Brain microvascular endothelial cell (primary cell): ENCODE data around the gene SURF2.

Experiments
- DNase-seq: peaks from one replicate; pipeline ENCODE4 v3.0.0-alpha.2; 2020
- H3K27ac ChIP-seq: fragments of 250-450 bp; sonication (Bioruptor Pico); 2 replicates; pipeline ENCODE4 v1.5.1; 2020; ENCODE audit warnings: mild to moderate bottlenecking, moderate library complexity
- H3K27me3 ChIP-seq: fragments of 250-450 bp; sonication (Bioruptor Pico); replicated peaks from 2 replicates; pipeline ENCODE4 v1.5.1; 2020; ENCODE audit warnings: mild to moderate bottlenecking
- H3K36me3 ChIP-seq: fragments of 250-450 bp; sonication (Bioruptor Pico); replicated peaks from 2 replicates; pipeline ENCODE4 v1.5.1; 2020; ENCODE audit warnings: mild to moderate bottlenecking
- H3K4me3 ChIP-seq: 2 replicates; pipeline ENCODE4 v1.5.1; 2011; ENCODE audit warnings: low read depth, mild to moderate bottlenecking, control low read depth, low read length, moderate library complexity
- in situ Hi-C: cut with HindIII; loops from 2 replicates; pipeline ENCODE4 v1.10.0; 2017; ENCODE audit warnings: low sequenced_read_pairs, low pct_ligation_motif_present
- TF ChIP-seq, protein P1 (sequence below): IDR thresholded peaks from 2 replicates; pipeline ENCODE4 v1.5.1; 2011; ENCODE audit warnings: low read depth, mild to moderate bottlenecking, moderate library complexity, low read length, control low read depth, inconsistent platforms; ENCODE audit errors: missing control alignments

SURF2 gene

GRCh38 chr9:133354766-133355165, 1.6 kb upstream of the SURF2 start:
- no peak overlapping the region for H3K4me3 ChIP-seq
- H3K27me3 ChIP-seq: no peaks in the 10 kb centered on the region
- peaks cover 39% of the 10 kb centered on the region for H3K36me3 ChIP-seq
- TF ChIP-seq, protein P1, sequence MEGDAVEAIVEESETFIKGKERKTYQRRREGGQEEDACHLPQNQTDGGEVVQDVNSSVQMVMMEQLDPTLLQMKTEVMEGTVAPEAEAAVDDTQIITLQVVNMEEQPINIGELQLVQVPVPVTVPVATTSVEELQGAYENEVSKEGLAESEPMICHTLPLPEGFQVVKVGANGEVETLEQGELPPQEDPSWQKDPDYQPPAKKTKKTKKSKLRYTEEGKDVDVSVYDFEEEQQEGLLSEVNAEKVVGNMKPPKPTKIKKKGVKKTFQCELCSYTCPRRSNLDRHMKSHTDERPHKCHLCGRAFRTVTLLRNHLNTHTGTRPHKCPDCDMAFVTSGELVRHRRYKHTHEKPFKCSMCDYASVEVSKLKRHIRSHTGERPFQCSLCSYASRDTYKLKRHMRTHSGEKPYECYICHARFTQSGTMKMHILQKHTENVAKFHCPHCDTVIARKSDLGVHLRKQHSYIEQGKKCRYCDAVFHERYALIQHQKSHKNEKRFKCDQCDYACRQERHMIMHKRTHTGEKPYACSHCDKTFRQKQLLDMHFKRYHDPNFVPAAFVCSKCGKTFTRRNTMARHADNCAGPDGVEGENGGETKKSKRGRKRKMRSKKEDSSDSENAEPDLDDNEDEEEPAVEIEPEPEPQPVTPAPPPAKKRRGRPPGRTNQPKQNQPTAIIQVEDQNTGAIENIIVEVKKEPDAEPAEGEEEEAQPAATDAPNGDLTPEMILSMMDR: no peak
- no peak overlapping the region for H3K27ac ChIP-seq
- no peak for DNase-seq
- in situ Hi-C loops: no loop called here

- Histone ChIP-seq H3K27me3 (no peaks in the 10 kb centered on the region), H3K4me3 (peak overlapping the region; percentile 70), H3K36me3 (peaks cover 38% of the 10 kb centered on the region), H3K27ac (peak overlapping the region; percentile 38)
- no peak for DNase-seq
- TF ChIP-seq, protein P1: no peak
- in situ Hi-C loops: no loop called here
Measured at GRCh38 chr9:133355881-133356357, 431 bp upstream of the SURF2 start.

- TF ChIP-seq, protein P1: no peak
- in situ Hi-C loops: no loop called here
- Histone ChIP-seq H3K36me3 (peaks cover 33% of the 10 kb centered on the region), H3K4me3 (peak overlapping the region; percentile 3), H3K27ac (no peak overlapping the region), H3K27me3 (no peaks in the 10 kb centered on the region)
- DNase-seq: no peak
Measured at GRCh38 chr9:133357656-133358055, 1.3 kb downstream of the SURF2 start.

DNA sequence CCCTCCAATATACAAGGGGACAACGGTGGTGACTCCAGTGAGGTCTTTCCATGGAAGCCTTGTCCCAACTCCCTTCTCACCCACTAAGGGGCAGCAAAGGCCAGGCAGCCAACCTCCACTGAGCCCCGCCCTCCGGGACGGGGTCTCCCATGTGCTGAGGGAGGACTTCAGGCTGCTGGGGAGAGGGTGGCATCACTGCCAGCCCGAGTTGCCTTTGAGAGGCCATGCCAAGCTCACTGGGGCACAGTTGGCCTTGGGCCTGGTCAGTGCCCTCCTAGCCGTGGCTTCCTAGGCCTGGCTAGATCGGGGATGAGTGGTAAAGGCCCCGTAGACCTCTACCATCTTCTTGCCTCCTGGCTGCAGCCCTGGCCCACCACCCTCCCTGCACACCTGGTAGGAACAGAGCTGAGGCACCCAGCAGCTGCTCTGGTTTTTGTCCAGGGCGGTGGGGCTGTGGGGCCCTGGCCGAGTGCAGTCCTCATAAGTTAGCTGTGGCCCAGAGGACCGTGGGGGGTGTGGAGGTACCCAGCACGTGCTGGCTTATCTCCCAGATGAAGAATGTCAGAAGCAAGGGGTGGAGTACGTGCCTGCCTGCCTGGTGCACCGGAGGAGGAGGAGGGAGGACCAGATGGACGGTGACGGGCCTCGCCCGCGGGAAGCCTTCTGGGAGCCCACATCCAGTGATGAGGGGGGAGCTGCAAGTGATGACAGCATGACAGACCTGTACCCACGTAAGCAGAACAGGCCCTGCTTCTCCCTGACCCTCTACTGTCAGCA, 3.2 kb downstream of the SURF2 start:
- no peak for DNase-seq
- Histone ChIP-seq H3K36me3 (peaks cover 41% of the 10 kb centered on the region), H3K27ac (no peak overlapping the region), H3K27me3 (no peaks in the 10 kb centered on the region), H3K4me3 (no peak overlapping the region)
- TF ChIP-seq, protein P1: peak; percentile 45
- in situ Hi-C loops: no loop called here

DNA sequence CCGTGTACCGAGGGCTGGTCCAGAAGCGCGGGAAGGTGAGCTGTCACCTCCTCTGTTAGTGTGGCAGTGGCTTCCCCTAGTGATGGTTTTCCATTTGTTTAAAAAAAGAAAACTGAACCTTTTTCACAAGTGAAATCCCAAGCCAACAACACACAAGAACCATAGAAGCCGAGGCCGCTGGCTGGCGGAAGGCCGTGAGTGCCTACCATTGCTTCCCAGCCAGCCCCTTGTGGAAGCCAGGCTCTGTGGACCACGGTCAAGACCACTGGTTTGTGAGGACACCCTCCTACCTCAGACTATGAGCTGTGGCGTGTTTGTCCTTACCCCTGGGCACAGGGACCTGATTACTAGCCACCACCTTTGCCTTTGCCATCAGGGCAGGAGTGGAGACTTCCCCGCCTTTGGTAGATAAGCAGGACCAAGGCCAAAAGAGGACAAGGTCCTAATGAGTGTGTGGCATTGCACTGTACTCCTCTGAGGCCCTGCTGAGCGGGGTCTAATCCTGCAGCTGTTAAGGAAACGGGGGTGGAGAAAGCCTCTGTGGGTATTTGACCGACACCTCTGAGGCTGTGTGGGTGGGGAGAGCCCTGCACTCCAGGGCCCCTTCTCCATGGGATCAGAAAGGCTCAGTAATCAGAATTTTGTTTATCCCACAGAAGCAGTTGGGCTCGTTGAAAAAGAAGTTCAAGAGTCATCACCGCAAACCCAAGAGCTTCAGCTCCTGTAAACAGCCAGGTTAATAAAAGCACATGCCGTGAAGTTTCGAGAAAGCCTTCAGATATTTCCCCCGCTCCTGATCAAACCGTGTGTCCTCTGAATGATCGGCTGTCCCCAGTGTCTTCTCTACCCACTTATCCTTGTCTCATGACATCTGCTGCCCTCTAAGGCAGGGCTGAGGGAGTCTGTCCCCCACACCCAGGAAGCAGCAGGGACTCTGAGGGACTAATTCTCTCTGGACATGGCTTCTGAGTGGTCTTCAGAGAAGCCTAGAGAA, 4.3 kb downstream of the SURF2 start:
- Histone ChIP-seq H3K36me3 (peaks cover 51% of the 10 kb centered on the region), H3K27ac (no peak overlapping the region), H3K4me3 (no peak overlapping the region), H3K27me3 (no peaks in the 10 kb centered on the region)
- TF ChIP-seq, protein P1: no peak
- DNase-seq: no peak
- in situ Hi-C loops: no loop called here
